HepG2 (cell line): ENCODE data around the gene DNAJB6. TPM values are rescaled to one million over a fixed set of nuclear protein-coding genes. Genes with fewer than 3 reads are reported as not detected.
A peak's percentile ranks its signal among the peaks of the same experiment; 100 is the strongest.

Experiments used
- AKAP8 ChIP-seq: sonication (generic); formaldehyde crosslinking; IDR thresholded peaks from 2 replicates; pipeline ENCODE4 v1.5.1; 2020; ENCODE audit warnings: mild to moderate bottlenecking, missing genetic modification reagents
- ARID4A ChIP-seq: sonication (generic); formaldehyde crosslinking; IDR thresholded peaks from 2 replicates; pipeline ENCODE4 v1.5.0; 2020; ENCODE audit warnings: mild to moderate bottlenecking, missing genetic modification reagents, borderline replicate concordance
- CEBPZ ChIP-seq: IDR thresholded peaks from 2 replicates; pipeline ENCODE4 v1.6.1; 2012; ENCODE audit warnings: low read length, improper control_type of control experiment
- FOXK1 ChIP-seq: sonication (generic); formaldehyde crosslinking; IDR thresholded peaks from 2 replicates; pipeline ENCODE4 v1.4.0; 2020; ENCODE audit warnings: low read depth, missing genetic modification reagents, borderline replicate concordance
- HCFC1 ChIP-seq: fragments of 150-350 bp; IDR thresholded peaks from 2 replicates; pipeline ENCODE4 v1.6.1; 2014; ENCODE audit warnings: low read depth, low read length
- HNRNPK ChIP-seq: fragments of 200-400 bp; formaldehyde crosslinking; IDR thresholded peaks from 2 replicates; pipeline ENCODE4 v1.6.1; 2018; ENCODE audit warnings: low read length, low read depth, moderate library complexity, mild to moderate bottlenecking; ENCODE audit not compliant: poor library complexity, severe bottlenecking
- ZBTB7B ChIP-seq: sonication (generic); formaldehyde crosslinking; IDR thresholded peaks from 2 replicates; pipeline ENCODE4 v1.4.0; 2020; ENCODE audit warnings: missing genetic modification reagents
- ZHX1 ChIP-seq: sonication (generic); formaldehyde crosslinking; IDR thresholded peaks from 2 replicates; pipeline ENCODE4 v1.8.1; 2022; ENCODE audit warnings: low read depth, mild to moderate bottlenecking, missing genetic modification reagents
- ZNF232 ChIP-seq: sonication (generic); formaldehyde crosslinking; IDR thresholded peaks from 2 replicates; pipeline ENCODE4 v1.4.0; 2020; ENCODE audit warnings: missing genetic modification reagents, borderline replicate concordance
- ZNF572 ChIP-seq: sonication (generic); formaldehyde crosslinking; IDR thresholded peaks from 2 replicates; pipeline ENCODE4 v1.5.1; 2020; ENCODE audit warnings: mild to moderate bottlenecking, missing genetic modification reagents
- ZNF577 ChIP-seq: sonication (generic); formaldehyde crosslinking; IDR thresholded peaks from 2 replicates; pipeline ENCODE4 v1.4.0; 2020; ENCODE audit warnings: mild to moderate bottlenecking, low read depth, missing genetic modification reagents, borderline replicate concordance
- ZNF879 ChIP-seq: sonication (generic); formaldehyde crosslinking; IDR thresholded peaks from 2 replicates; pipeline ENCODE4 v1.8.1; 2023; ENCODE audit warnings: missing genetic modification reagents
- polyA plus RNA-seq, 8 experiments: library from polyadenylated mRNA; depleted of rRNA in 3 of 8; stranded (reverse) in 7 of 8; unstranded in 1 of 8; fragments of >200 nt; fragmentation: Illumina TruSeq in 4 of 8; extraction: Trizol in 4 of 8; gene quantifications; 2 replicates each; pipeline versions ENCODE4 v1.2.1 to v1.2.3, GENCODE V29; 2011 to 2016; ENCODE audit warnings: low read depth in 4 of 8, missing spikeins in 1 of 8, mixed read lengths in 1 of 8; ENCODE audit not compliant: insufficient read depth in 1 of 8
- total RNA-seq, 5 experiments: library from RNA; depleted of rRNA; stranded (reverse); fragments of >200 nt; fragmentation: Illumina TruSeq; extraction: Trizol; gene quantifications; 2 replicates each; pipeline ENCODE4 v1.2.3, GENCODE V29; 2016; ENCODE audit warnings: low read depth in 1 of 5
- TF ChIP-seq, protein P1 (sequence below): IDR thresholded peaks from 2 replicates; pipeline ENCODE4 v1.6.1; 2012; ENCODE audit warnings: low read depth, low read length, improper control_type of control experiment

Gene DNAJB6
- total and polyA plus RNA-seq, 2 of the 13 experiments (the other 11 are each of a cell fraction or from before 2014, with no cell fraction given), result 29.9 to 53.9 TPM

- TF ChIP-seq HCFC1 (peak; percentile 69), ZNF577 (CRISPR knock-in tag) (no peak), ZNF232 (peak; percentile 16; the same call in 1 of the 2 replicates), AKAP8 (no peak), ARID4A (CRISPR knock-in tag) (peak; percentile 77; the same call in 1 of the 2 replicates), ZNF572 (CRISPR knock-in tag) (no peak), ZHX1 (0 out of 2 replicates have a peak, but pooled peaks have one; percentile 47), HNRNPK (peak; percentile 49), FOXK1 (peak; percentile 93), CEBPZ (no peak), ZNF879 (CRISPR knock-in tag) (no peak), ZBTB7B (CRISPR knock-in tag) (peak; percentile 59; the same call in 1 of the 2 replicates)
- TF ChIP-seq, protein P1, sequence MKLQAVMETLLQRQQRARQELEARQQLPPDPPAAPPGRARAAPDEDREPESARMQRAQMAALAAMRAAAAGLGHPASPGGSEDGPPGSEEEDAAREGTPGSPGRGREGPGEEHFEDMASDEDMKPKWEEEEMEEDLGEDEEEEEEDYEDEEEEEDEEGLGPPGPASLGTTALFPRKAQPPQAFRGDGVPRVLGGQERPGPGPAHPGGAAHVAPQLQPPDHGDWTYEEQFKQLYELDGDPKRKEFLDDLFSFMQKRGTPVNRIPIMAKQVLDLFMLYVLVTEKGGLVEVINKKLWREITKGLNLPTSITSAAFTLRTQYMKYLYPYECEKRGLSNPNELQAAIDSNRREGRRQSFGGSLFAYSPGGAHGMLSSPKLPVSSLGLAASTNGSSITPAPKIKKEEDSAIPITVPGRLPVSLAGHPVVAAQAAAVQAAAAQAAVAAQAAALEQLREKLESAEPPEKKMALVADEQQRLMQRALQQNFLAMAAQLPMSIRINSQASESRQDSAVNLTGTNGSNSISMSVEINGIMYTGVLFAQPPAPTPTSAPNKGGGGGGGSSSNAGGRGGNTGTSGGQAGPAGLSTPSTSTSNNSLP, result no peak
Measured at GRCh38 chr7:157336383-157337315, at the start of gene DNAJB6 (continued).
